Measurements from ENCODE around the gene RCOR1.
"Not testable (repeated sequence)": the region's sequence is repeated elsewhere in the genome, so short reads cannot be mapped to it uniquely, and the experiment has no call there.

Gene RCOR1

GRCh38 chr14:102571478-102572042 lies 20.9 kb upstream of the RCOR1 start:
- no peak for DNase-seq

- not testable (repeated sequence) for DNase-seq
These were observed 19.3 kb upstream of the RCOR1 start for GRCh38 chr14:102573161-102573560.

- DNase-seq = no peak
These were observed 18.8 kb upstream of the RCOR1 start for GRCh38 chr14:102573591-102574046.

GRCh38 chr14:102574281-102575159 lies 17.9 kb upstream of the RCOR1 start:
- no peak for DNase-seq

- DNase-seq = no peak
These were observed 17.1 kb upstream of the RCOR1 start for GRCh38 chr14:102575160-102575845.

GRCh38 chr14:102575846-102576428 lies 16.5 kb upstream of the RCOR1 start:
- not testable (repeated sequence) for DNase-seq

- DNase-seq = no peak
These were observed 13.6 kb upstream of the RCOR1 start for GRCh38 chr14:102578821-102579220.

GRCh38 chr14:102579696-102580549 lies 12.5 kb upstream of the RCOR1 start:
- DNase-seq = no peak

GRCh38 chr14:102580550-102581110 lies 11.8 kb upstream of the RCOR1 start:
- no peak for DNase-seq

- DNase-seq = no peak
These were observed 11.3 kb upstream of the RCOR1 start for GRCh38 chr14:102581193-102581592.

GRCh38 chr14:102583726-102584125 lies 8.7 kb upstream of the RCOR1 start:
- no peak for DNase-seq

- DNase-seq = no peak
These were observed 7.3 kb upstream of the RCOR1 start for GRCh38 chr14:102584871-102585869.

- no peak for DNase-seq
These were observed 5.9 kb upstream of the RCOR1 start for GRCh38 chr14:102586420-102587104.

GRCh38 chr14:102588821-102589220 lies 3.6 kb upstream of the RCOR1 start:
- no peak for DNase-seq

- DNase-seq = no peak
These were observed 2.6 kb upstream of the RCOR1 start for GRCh38 chr14:102589761-102590290.

- no peak for DNase-seq
These were observed 1.8 kb upstream of the RCOR1 start for GRCh38 chr14:102590667-102591099.

- peak; percentile 73 for DNase-seq
These were observed 991 bp upstream of the RCOR1 start for GRCh38 chr14:102591372-102591943.

GRCh38 chr14:102592763-102593060 lies 263 bp downstream of the RCOR1 start:
- DNase-seq = no peak

GRCh38 chr14:102593061-102593824 lies 794 bp downstream of the RCOR1 start:
- peak; percentile 14 for DNase-seq

All from GDM1 (cell line).